Measurements from ENCODE around the gene RSPH9.
A peak's percentile ranks its signal among the peaks of the same experiment; 100 is the strongest.
"Not testable (repeated sequence)": the region's sequence is repeated elsewhere in the genome, so short reads cannot be mapped to it uniquely, and the experiment has no call there.

RSPH9 gene

GRCh38 chr6:43629505-43630300 lies 15.1 kb upstream of the RSPH9 start:
- peak; percentile 99 for DNase-seq

- DNase-seq, result no peak
Measured at GRCh38 chr6:43630980-43631619, 13.7 kb upstream of the RSPH9 start.

- not testable (repeated sequence) for DNase-seq
Measured at GRCh38 chr6:43633002-43633401, 11.8 kb upstream of the RSPH9 start.

GRCh38 chr6:43634702-43635303 lies 10.0 kb upstream of the RSPH9 start:
- no peak for DNase-seq

GRCh38 chr6:43635387-43636307 lies 9.2 kb upstream of the RSPH9 start, which contains the start of gene MAD2L1BP:
TSS of gene MAD2L1BP (plus strand) at chr6:43635840. CDS start at chr6:43635876, 36 bp downstream.
- DNase-seq, result peak; percentile 80

GRCh38 chr6:43636308-43636659 lies 8.6 kb upstream of the RSPH9 start:
- DNase-seq, result peak; percentile 18

- no peak for DNase-seq
Measured at GRCh38 chr6:43639984-43640800, 4.6 kb upstream of the RSPH9 start.

GRCh38 chr6:43645613-43645964 lies 753 bp downstream of the RSPH9 start:
- no peak for DNase-seq

- DNase-seq, result no peak
Measured at GRCh38 chr6:43647613-43648012, 2.8 kb downstream of the RSPH9 start.

- no peak for DNase-seq
Measured at GRCh38 chr6:43648248-43648647, 3.4 kb downstream of the RSPH9 start.

GRCh38 chr6:43652822-43653221 lies 8.0 kb downstream of the RSPH9 start:
- DNase-seq, result not testable (repeated sequence)

- DNase-seq, result no peak
Measured at GRCh38 chr6:43657221-43657802, 12.5 kb downstream of the RSPH9 start.

- peak; percentile 39 for DNase-seq
Measured at GRCh38 chr6:43658161-43658560, 13.3 kb downstream of the RSPH9 start.

GRCh38 chr6:43662948-43663347 lies 18.1 kb downstream of the RSPH9 start:
- DNase-seq, result not testable (repeated sequence)

GRCh38 chr6:43665376-43665775 lies 20.5 kb downstream of the RSPH9 start:
- peak; percentile 59 for DNase-seq

- DNase-seq, result no peak
Measured at GRCh38 chr6:43666196-43666920, 21.5 kb downstream of the RSPH9 start.

GRCh38 chr6:43667245-43668150 lies 22.7 kb downstream of the RSPH9 start:
- DNase-seq, result peak; percentile 73

GRCh38 chr6:43668151-43669028 lies 23.6 kb downstream of the RSPH9 start:
- peak; percentile 67 for DNase-seq

Data from EL (cell line).